Psoas muscle (tissue), 8 donors: Measurements from ENCODE around the gene DNAJC15. TPM values are rescaled to one million over a fixed set of nuclear protein-coding genes. Genes with fewer than 3 reads are reported as not detected.

Experiments
- ATAC-seq, 4 donors: fragments of 200-7000 bp; cut with Tn5 transposase; one replicate each; pipeline ENCODE4 v1.9.1; 2020; ENCODE audit warnings: moderate library complexity in 3 of 4, mild to moderate bottlenecking in 2 of 4
- DNase-seq, 2 donors: peaks; one replicate each; pipeline ENCODE4 v3.0.0-alpha.2; 2020
- H3K27ac ChIP-seq: fragments of 200-600 bp; one replicate; pipeline ENCODE4 v1.8.0; 2022
- H3K27me3 ChIP-seq, 3 donors: fragments of 200-600 bp in 1 of 3; one replicate each; pipeline versions ENCODE4 v1.6.1 to v1.8.0; 2013 to 2022; ENCODE audit warnings: low read length in 2 of 3, mild to moderate bottlenecking in 2 of 3, moderate library complexity in 1 of 3; ENCODE audit not compliant: insufficient read depth in 3 of 3
- H3K36me3 ChIP-seq, 2 donors: fragments of 200-600 bp in 1 of 2; one replicate each; pipeline versions ENCODE4 v1.6.1 to v1.8.0; 2013 to 2022; ENCODE audit warnings: low read depth in 1 of 2, mild to moderate bottlenecking in 1 of 2, moderate library complexity in 1 of 2; ENCODE audit not compliant: insufficient read depth in 1 of 2
- H3K4me1 ChIP-seq: fragments of 200-600 bp; one replicate; pipeline ENCODE4 v1.8.0; 2022
- H3K4me3 ChIP-seq: fragments of 200-600 bp; one replicate; pipeline ENCODE4 v1.8.0; 2022; ENCODE audit warnings: mild to moderate bottlenecking
- H3K9me3 ChIP-seq: fragments of 200-600 bp; one replicate; pipeline ENCODE4 v1.8.0; 2022
- CTCF ChIP-seq: fragments of 200-600 bp; IDR thresholded peaks from one replicate; pipeline ENCODE4 v1.8.0; 2022; ENCODE audit warnings: antibody characterized with exemption
- whole genome bisulfite sequencing, 3 donors: extraction: QIAGEN DNeasy Blood & Tissue Kit; methylation state at CpG; one replicate each; pipeline versions ENCODE4 v1.1.6 to v1.1.7; 2013; 5-methylcytosine and 5-hydroxymethylcytosine counted together
- intact Hi-C, 2 donors: fragments of 100-400 bp; cut with DNase I; formaldehyde crosslinking; loops; one replicate each; pipeline versions ENCODE4 v1.11.0 to v1.14.2; 2022
- polyA plus RNA-seq, 3 donors: library from polyadenylated mRNA; stranded (reverse); fragments of 200-250 nt; gene quantifications; one replicate each; pipeline ENCODE4 v1.2.3, GENCODE V29; 2013
- total RNA-seq, 4 donors: library from RNA; stranded (reverse); fragmentation: NEBNext Ultra II Directional in 2 of 4; extraction: Animal tissue kit (Norgen Biotek cat#: 25700) in 2 of 4; gene quantifications; one replicate each; pipeline versions ENCODE4 v1.2.1 to v1.2.4, GENCODE V29; 2021 to 2023
- donor health status: healthy with polysubstance abuse.
- donor health status: DM: no; HTN: no; CAD: no; lungs with moderate emphysema.
- donor health status: Bipolar disorder and iron deficiency.
- donor health status: healthy.
- donor health status: DM: yes; HTN: yes; CAD: no.
- donor health status: DM: no; HTN: no; CAD: no.
- donor health status: DM: no; HTN: no; CAD: no.
- donor health status: DM: yes; HTN: yes; CAD: no.

Gene DNAJC15
- total and polyA plus RNA-seq, 7 donors: 9.4 to 22.4 (median 13.6) TPM

GRCh38 chr13:43156916-43157315, 133.5 kb downstream of the DNAJC15 start:
- Histone ChIP-seq H3K36me3 (no peaks in the 10 kb centered on the region), H3K27me3 (no peaks in the 10 kb centered on the region), H3K4me3 (no peak overlapping the region), H3K9me3 (no peaks in the 10 kb centered on the region), H3K4me1 (no peaks in the 10 kb centered on the region), H3K27ac (no peak overlapping the region)
- DNase-seq: no peak
- intact Hi-C loops: no loop called here
- TF ChIP-seq CTCF: no peak
- WGBS, 3 donors: 93 to 96% (median 95%) methylated on average over 2 of the region's 2 CpGs
- ATAC-seq: no peak

GRCh38 chr13:43157796-43158195, 134.4 kb downstream of the DNAJC15 start:
- no peak for DNase-seq
- 18 to 46% (median 24%) methylated on average over 2 of the region's 2 CpGs for WGBS, 3 donors
- ATAC-seq: peak in 3 of 4 donors; percentile 27 to 85 (median 61)
- H3K27ac ChIP-seq: no peak overlapping the region
- H3K27me3 ChIP-seq: no peaks in the 10 kb centered on the region
- H3K36me3 ChIP-seq: no peaks in the 10 kb centered on the region
- H3K4me3 ChIP-seq: no peak overlapping the region
- H3K9me3 ChIP-seq: no peaks in the 10 kb centered on the region
- TF ChIP-seq CTCF: no peak
- no peaks in the 10 kb centered on the region for H3K4me1 ChIP-seq
- intact Hi-C loops: no loop called here

- WGBS, 3 donors: 88 to 92% (median 92%) methylated on average over 3 of the region's 3 CpGs
- Histone ChIP-seq H3K27ac (no peak overlapping the region), H3K4me1 (no peaks in the 10 kb centered on the region), H3K4me3 (no peak overlapping the region), H3K36me3 (no peaks in the 10 kb centered on the region), H3K9me3 (no peaks in the 10 kb centered on the region), H3K27me3 (no peaks in the 10 kb centered on the region)
- DNase-seq (no peak), ATAC-seq (no peak)
- intact Hi-C loops: no loop called here
- TF ChIP-seq CTCF: no peak
These were observed 135.1 kb downstream of the DNAJC15 start for GRCh38 chr13:43158516-43158915.

GRCh38 chr13:43159026-43159461, 135.7 kb downstream of the DNAJC15 start:
- intact Hi-C loops: no loop called here
- no peak for DNase-seq
- H3K4me1 ChIP-seq: no peaks in the 10 kb centered on the region
- no peak for ATAC-seq
- H3K9me3 ChIP-seq: no peaks in the 10 kb centered on the region
- no peak for TF ChIP-seq CTCF
- H3K27ac ChIP-seq: no peak overlapping the region
- WGBS, 3 donors: 11 to 15% (median 14%) methylated on average over 3 of the region's 3 CpGs
- no peaks in the 10 kb centered on the region for H3K27me3 ChIP-seq
- H3K36me3 ChIP-seq: no peaks in the 10 kb centered on the region
- no peak overlapping the region for H3K4me3 ChIP-seq

Other genes starting within 250 kb of the DNAJC15 start
- gene FAM216B, start 242.0 kb upstream of the DNAJC15 start, total RNA-seq: not detected
- gene FAM216B, start 242.0 kb upstream of the DNAJC15 start, polyA plus RNA-seq: not detected
- gene EPSTI1, start 31.3 kb upstream of the DNAJC15 start, total RNA-seq: 1 to 10 TPM; 1.4 to 2.6 (median 1.5) TPM
- gene EPSTI1, start 31.3 kb upstream of the DNAJC15 start, polyA plus RNA-seq: under 1 TPM; 0.82 to 0.91 (median 0.89) TPM